ENCODE data around the gene VPS35L. TPM values are rescaled to one million over a fixed set of nuclear protein-coding genes. Genes with fewer than 3 reads are reported as not detected.

The VPS35L gene
- total RNA-seq, 1 donor from 2014 or later: 61.4 TPM

Other genes starting within 250 kb of the VPS35L start
- gene TMC5, start 137.8 kb upstream of the VPS35L start, total RNA-seq: 1.7 TPM
- gene GDE1, start 33.6 kb upstream of the VPS35L start, total RNA-seq: 43.2 TPM
- gene CCP110, start 31.8 kb upstream of the VPS35L start, total RNA-seq: 32.3 TPM
- 19.2 TPM for gene KNOP1, start 162.5 kb downstream of the VPS35L start, total RNA-seq
- 24.5 TPM for gene IQCK, start 162.6 kb downstream of the VPS35L start, total RNA-seq